HG03432 (cell line): Measurements from ENCODE around the gene TEX38.
"Not testable (repeated sequence)": the region's sequence is repeated elsewhere in the genome, so short reads cannot be mapped to it uniquely, and the experiment has no call there.

Experiments
- ATAC-seq: cut with Tn5 transposase; IDR thresholded peaks from one replicate; pipeline ENCODE4 v1.9.1; 2021; ENCODE audit warnings: mild to moderate bottlenecking, moderate library complexity; ENCODE audit not compliant: unreplicated experiment

The TEX38 gene

DNA sequence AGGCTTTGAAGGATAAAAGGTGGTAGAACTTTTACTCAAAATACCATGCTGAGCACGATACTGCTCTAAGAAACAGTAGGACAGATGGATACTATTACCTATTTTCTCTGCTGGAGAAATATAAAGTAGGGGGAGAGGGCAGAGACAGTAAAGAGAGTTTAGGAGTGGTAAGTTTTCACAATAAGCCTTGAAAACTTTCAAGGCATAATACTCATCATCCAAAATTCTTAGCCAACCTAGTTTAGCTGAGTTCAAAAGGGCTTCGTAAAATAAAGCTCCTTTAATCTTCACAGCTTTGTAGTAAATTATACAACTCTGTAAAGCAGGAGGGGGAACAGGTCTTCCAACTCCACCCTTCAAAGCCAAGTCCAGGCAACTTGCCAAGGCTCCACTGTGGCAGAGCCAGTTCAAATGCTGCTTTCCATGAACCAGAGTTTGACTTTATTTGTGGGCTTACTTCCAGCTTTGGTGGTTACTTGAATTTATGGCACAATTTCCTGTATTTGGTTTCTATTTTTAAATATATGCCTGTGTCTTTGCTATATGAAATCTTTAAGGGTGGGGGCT lies 15.5 kb downstream of the TEX38 start:
- ATAC-seq: no peak

DNA sequence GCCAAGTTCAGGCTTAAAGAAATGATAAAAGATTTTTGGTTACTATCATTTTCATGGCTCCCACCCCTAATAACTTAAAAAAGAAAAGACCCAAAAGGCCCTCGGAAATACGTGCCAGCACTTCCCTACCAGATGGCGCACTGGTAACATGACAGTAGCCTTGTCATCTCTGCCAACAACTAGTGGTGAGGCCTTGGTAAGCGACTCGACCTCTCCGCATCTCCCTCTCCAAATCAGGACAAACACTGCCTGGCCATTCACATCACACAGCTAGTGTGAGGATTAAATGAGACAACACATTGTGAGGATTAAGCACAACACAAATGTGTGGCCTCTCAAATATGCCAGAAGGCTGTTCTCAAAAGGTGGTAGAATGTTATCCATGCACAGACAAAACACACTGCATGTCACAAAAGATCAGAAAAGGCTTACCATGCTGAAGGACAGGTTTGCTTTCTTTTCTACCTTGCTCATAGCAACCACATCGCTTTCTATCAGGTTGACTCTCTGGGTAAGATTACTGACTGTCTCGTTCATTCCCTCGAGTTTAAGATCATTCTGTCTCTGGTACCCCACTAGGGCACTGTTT lies 16.4 kb downstream of the TEX38 start:
- ATAC-seq: no peak

DNA sequence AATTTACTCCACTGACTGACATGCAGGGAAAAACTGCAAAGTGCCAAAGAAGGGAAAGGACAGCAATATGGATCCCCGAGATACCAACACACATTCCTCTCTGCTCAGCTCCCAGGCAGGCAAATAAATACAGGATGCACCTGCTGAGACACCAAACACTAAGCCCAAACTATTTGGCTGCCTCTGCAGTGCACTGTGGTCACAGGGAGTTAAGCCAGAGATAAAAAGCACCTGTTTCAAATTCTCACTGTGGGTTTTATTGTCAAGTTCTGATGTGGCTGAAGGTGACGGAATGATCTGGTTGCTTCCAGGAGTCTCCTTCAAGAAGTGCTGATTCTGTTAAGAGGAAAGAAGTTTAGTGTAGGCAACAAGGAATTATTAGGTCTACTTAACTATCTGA lies 17.7 kb downstream of the TEX38 start:
- no peak for ATAC-seq

DNA sequence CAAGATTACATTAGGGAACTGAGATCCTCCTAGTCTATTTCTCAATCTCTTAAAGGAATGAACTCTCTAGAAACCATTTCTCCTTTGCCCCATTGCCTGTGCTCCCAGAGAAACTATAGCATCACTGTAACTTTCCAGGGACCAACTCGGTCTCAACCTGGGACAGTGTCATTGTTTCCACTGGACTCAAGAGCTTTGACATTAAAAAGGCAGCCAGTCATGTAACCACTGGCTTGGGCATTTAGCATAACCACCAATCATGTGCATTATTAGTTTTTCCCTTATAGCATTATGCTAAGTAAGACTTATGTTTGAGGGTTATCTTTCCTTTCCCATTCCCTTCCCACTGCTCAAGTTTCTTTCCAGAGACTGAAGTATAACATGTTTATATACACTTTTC lies 18.2 kb downstream of the TEX38 start:
- ATAC-seq: no peak

DNA sequence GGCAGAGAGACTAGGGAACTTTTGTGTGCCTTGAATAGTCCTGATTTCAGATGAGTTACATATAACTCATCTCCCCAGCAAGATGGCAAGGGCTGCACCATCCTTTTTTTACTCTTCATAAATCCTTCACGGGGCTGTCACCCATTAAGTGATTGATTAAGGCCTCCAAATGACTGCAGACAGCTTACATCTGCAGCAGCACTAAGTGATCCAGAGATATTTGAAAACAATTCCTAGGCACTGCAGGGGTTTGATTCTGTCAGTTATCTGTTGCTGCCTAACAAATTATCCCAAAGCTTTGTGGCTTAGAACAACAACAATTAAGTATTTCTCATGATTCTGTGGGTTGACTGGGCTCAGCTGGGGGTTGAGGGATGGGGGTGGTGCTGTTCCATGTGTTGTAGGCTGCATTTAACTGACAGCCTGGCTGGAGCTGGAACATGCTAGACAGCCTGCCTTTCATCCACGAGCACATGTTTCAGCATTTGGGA lies 19.3 kb downstream of the TEX38 start:
- no peak for ATAC-seq

DNA sequence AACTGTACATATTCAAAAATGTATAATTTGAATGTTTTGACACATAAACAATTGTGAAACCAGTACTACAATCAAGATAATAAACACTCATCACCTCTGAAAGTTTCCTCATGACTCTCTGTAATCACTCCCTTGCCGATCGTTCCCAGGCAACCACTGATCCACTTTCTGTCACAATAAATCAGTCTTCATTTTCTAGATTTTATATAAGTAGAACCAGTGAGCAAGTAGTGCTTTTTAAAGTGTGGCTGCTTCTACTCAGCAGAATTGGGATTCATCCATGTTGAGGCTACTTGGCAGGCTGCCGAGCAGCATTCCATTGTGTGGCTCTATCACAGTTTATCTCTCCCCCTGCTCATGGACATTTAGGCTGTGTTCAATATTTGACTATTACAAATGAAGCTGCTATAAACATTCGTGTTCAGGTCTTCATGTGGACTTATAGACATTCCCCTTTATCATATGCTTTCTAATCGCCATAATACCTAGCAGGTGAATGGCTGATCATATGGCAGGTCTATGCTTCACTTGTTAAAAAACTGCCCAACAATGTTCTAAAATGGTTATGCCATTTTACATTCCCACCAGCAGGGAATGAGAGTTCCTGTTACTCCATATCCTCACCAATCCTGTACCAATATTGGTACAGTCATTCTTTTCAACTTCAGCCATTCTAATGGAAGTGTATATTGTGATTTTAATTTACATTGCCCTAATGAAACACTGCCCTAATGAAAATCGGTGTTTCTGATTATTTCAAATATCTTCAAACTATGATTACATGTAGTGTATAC lies 20.5 kb downstream of the TEX38 start:
- ATAC-seq: no peak

DNA sequence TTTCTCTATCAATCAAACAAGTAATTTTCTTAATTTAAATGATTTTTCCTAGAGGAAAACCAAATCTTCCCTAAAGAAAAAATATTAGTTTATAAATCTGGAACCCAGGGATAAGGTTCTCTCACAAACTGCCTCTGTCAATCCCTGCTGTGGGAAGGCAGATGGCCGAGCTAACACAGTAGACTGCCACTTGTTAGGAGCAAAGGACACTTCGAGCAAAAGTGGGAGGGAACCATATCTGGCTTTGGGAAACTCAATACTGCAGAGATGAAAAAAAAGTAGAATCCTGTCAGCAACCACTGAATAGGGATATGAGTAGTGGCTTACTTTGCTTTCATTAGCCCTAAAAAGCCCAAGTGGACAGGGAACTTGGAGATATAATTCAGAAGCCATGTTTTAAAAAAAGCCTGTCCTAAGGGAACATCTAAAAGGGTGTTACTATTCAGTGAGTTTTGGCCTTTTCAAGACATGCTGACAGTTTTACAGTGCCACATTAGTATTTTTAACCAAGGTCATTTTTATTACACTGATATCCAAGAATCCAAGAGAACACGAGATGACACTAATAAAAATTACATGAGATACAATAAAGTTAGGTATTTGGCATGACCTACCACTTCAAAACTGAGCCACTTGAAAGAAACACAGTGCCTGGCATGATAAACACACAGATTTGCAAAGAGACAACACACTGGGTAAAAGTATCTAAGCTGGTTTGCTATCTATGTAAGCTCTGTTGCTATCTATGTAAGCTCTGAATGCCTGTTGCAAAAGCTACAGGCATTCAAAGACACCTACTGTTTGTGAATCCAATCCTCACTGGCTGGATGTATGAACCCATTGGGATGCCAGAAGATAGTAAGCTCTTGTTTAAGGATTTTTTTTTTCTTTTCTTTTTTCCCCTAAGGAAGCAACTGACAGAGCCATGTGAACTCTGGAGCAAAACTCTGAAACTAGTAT lies 21.4 kb downstream of the TEX38 start:
- ATAC-seq: no peak

DNA sequence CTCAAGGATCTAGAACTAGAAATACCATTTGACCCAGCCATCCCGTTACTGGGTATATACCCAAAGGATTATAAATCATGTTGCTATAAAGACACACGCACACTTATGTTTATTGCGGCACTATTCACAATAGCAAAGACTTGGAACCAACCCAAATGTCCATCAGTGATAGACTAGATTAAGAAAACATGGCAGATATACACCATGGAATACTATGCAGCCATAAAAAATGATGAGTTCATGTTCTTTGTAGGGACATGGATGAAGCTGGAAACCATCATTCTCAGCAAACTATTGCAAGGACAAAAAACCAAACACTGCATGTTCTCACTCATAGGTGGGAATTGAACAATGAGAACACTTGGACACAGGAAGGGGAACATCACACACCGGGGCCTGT lies 23.0 kb downstream of the TEX38 start:
- ATAC-seq: not testable (repeated sequence)

DNA sequence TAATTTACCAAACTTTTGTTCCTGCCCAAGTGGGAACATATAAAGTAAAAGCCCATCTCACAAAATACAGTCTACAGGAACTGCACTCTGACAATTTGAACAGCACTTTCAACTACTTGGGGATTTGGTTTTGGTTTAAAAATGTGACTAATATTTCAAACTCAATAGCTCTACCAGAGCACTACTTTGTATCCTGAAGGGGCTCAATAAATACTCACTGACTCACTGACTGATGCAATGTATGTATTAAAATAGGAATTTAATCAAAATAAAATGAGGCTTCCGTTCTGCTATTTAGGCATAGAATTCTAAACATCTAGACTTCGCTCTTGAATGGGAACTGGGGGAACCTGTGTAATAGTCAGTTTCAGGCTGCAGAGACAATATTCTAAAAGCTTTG lies 25.4 kb downstream of the TEX38 start:
- ATAC-seq: no peak

DNA sequence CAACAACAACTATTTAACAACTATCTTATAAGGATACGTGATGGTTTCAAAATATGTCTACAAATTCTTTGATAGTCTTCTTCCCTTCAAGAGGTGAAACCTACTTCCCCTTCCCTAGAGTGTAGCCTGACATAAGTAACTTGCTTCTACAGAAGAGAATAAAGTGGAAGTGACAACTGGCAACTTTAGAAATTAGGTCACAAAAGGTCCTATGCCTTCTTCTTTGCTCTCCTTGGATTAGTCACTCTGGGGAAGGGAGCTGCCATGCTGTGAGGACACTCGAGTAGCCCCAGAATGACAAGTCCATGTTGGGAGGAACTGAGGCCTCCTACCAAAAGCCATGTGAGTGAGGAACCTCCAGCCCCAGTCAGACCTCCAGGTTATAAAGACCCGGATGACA lies 28.0 kb downstream of the TEX38 start:
- no peak for ATAC-seq

DNA sequence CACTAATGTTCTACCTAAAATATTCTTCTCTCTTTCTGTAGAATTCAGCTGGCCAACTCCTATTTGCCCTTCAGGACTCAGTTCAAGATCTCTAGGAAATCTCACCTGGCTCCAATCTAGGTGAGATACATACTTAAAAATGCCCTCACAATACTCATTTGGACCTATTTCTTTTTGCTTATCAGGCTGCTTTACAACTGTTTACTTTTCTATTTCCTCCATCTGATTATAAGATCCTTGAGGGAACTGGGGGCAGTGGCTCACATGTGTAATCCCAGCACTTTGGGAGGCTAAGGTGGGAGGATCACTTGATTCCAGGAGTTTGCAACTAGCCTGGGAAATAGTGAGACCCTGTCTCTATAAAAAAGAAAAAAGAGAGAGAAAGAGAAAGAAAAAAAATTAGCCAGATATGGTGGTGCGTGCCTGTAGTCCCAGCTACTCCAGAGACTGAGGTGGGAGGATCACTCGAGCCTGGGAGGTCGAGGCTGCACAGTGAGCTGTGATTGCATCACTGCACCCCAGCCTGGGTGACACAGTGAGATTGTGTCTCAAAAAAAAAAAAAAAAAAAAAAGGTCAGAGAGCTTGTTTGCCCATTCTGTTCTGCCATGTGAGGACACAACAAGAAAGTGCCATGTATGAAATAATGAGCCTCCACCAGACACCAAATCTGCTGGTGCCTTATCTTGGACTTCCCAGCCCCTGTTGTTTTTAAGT lies 32.4 kb downstream of the TEX38 start:
- ATAC-seq: no peak

DNA sequence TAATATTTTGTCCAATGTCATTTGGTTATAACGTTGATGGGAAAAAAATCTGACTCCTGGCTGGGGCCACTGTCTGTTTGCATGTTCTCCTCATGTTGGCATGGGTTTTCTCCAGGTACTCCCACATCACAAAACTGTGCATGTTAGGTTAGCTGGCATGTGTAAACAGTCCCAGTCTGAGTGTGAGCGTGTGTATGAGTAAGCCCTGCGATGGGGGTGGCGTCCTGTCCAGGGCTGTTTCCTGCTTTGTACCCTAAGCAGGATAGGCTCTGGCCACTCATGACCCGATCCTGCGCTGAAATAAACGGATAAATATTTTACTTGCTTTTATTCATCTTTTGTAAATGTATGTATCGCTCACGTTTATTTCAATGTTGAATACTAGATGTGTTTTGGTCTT lies 33.8 kb downstream of the TEX38 start:
- no peak for ATAC-seq

DNA sequence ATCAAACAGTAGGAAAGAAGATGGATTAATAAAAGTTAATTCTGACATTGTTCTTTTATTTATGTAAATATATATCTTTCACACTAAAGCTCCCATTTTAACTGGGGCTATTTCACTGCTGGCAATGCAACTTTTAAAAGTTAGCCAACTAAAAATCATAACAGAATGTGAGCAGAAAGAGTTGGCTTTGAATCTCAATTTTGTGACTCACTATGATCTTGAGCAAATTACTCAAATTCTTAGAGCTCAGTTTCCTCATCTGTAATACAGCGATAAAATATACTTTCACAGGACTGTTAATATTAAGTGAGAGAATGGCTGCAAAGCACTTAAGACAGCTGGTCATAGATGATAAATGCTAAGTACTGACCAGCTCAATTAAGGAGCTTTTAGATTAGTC lies 36.5 kb downstream of the TEX38 start:
- no peak for ATAC-seq

DNA sequence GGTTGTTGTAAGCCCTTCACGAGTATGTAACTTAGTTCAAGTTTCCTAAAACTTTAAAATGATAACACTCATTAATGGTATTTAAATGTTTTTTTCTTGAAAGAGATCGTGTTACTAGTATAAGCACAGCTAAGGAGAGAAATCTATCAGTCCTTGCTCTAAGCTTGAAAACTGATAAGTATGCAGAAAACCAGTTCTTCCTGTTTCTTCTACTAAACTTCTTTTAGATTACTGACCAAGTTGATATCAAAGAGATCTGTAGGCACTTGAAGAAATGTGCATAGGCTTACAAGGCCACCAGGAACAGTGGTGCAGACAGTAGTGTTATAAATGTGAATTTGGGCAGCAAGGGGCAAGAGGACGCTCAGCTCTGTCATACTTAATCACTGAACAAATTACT lies 43.3 kb downstream of the TEX38 start:
- no peak for ATAC-seq

DNA sequence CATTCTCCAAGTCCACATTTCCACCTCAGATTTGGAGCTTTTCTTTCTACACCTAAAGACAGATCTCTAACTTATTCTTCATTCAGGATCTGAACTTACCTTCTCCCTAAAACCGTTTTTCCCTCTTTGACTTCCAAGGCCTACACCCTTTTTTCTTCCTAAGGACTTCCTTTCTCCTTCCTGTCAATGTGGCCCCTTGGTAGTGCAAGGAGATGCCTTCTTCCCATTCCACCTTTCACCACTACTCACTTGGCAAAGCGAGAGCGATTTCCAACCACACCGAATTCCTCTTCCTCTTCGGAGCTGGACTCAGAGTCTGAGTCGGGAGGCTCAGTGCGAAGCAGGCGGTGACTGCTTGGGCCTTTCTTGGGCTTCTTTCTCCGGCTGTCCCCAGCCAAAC lies 46.0 kb downstream of the TEX38 start:
- ATAC-seq: no peak

DNA sequence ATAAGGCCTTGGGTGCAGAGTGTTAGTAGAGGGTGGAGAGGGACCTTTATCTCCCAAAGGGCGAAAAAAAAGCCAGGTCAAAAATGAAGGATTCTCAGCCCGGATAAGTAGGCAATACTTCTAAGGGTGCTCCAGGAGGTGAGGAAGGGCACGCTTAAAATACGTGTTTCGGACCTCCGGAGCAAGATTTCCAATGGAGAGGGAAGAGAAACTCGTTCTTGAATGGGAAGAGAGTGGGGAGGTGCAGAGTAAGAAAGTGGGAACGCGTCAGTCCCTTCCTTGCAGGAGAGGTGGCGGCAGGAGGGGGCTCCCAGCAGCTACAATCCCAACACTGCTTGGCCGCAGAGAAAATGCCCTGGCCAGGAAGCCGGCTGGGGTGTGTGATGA lies 46.7 kb downstream of the TEX38 start:
- ATAC-seq: peak; percentile 12

DNA sequence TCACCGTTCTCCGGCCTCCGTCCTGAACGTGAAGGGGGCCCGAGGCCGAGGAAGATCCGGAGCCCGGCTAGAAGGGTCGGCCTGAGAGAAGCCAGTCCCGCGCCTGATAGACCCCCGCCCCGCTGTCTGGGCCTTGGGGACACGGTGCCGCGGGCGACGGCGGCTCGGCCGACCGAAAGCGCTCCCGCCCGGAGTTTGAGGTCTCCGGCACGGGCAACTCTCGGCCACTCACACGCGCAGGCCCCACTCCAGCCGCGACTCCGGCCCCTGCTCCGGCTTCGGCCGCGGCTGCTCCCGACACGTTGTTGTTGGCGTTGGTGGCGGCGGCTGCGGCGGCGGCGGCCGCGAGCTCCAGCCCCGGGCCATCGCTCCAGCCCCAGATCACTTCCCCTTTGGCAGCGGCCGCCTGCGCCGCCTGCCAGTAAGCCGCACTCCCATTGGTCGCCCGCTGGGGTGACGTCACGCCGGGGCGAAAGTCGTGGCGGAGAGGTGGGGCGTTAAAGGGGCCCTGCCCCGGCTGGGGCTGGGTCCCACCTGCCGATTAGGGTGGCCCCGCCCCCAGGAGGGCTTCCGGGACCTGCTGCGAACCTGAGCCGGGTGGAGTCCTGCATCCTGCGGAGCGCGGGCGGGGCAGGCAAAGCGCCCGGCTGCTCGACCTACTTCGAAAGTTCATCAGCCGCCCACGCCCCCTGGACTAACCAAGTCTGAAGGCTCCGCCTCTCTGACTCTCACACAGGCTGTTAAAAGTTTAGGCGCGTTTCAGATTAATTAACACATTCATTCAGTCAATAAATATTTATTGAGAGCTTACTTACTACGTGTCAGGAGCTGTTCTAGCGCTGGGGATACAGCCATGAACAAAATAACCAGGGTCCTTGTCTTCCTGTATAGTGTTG lies 47.3 kb downstream of the TEX38 start, which contains the start of gene EFCAB14:
EFCAB14 (minus strand) TSS at position 388 of the 896 bp plus-strand sequence. CDS start 1,027 bp downstream, outside the sequence.
- ATAC-seq: peak; percentile 98

DNA sequence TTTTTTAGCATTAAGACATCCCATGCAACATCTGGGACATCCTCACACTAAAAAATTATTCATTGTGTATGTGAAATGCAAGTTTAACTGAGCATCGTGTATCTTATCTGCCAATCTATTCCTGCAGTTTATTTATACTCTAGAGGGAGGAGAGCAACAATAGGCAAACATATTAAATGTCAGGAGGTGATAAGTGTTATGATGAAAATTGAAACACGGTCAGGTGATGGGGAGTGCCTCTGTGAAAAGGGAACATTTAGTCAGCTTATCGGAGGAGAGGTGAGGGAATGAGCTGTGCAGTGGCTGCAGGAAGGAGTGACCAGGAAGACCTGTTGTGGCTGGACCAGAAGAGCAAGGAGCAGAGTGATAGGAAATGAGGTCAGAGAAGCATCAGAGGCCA lies 48.0 kb downstream of the TEX38 start:
- no peak for ATAC-seq

DNA sequence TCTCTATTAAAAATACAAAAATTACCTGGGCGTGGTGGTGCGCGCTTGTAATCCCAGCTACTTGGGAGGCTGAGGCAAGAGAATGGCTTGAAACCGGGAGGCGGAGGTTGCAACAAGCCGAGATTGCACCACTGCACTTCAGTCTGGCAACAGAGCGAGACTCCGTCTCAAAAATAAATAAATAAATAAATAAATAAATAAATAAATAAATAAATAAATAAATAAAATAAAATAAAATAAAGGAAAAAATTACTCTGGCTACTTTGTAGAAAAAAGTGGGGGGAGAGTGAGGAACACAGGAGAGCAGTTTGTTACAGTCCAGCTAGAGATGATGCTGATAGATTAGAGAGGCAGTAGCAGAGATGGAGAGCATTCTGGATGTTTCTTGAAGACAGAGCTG lies 48.7 kb downstream of the TEX38 start:
- ATAC-seq: not testable (repeated sequence)
